Sigmoid colon (tissue), 4 donors: Measurements from ENCODE around the gene HIGD1B.

ENCODE experiments used
- CTCF ChIP-seq, 4 experiments: fragments of 450-650 bp in 3 of 4; fragments of 200-600 bp in 1 of 4; IDR thresholded peaks; one replicate each; pipeline ENCODE4 v1.5.1; 2016 to 2019; ENCODE audit warnings: antibody characterized with exemption in 4 of 4, mild to moderate bottlenecking in 3 of 4, moderate library complexity in 2 of 4
- EP300 ChIP-seq, 4 donors: sonication (generic); formaldehyde crosslinking; IDR thresholded peaks; one replicate each; pipeline ENCODE4 v1.6.1; 2017; ENCODE audit warnings: antibody characterized with exemption in 4 of 4
- POLR2A ChIP-seq, 2 donors: fragments of 450-650 bp; IDR thresholded peaks; one replicate each; pipeline ENCODE4 v1.6.1; 2016; ENCODE audit warnings: antibody characterized with exemption in 2 of 2, mild to moderate bottlenecking in 2 of 2, moderate library complexity in 2 of 2

- TF ChIP-seq POLR2A (IDR thresholded peaks at IDR 0.05) (no peak), EP300 (IDR thresholded peaks at IDR 0.05) (no peak), CTCF (IDR thresholded peaks at IDR 0.05) (no peak)
These were observed 40.6 kb downstream of the HIGD1B start for GRCh38 chr17:44887971-44888954.
